Astrocyte of the cerebellum (primary cell): ENCODE data around the gene WBP4.
A peak's percentile ranks its signal among the peaks of the same experiment; 100 is the strongest.

Experiments
- DNase-seq: peaks from one replicate; pipeline ENCODE4 v3.0.0-alpha.2; 2011; ENCODE audit warnings: low read depth
- H3K4me3 ChIP-seq: 2 replicates; pipeline ENCODE4 v1.5.1; 2011; ENCODE audit warnings: mild to moderate bottlenecking, low read depth, low read length, moderate library complexity
- in situ Hi-C: cut with HindIII; loops from 2 replicates; pipeline ENCODE4 v1.10.0; 2017; ENCODE audit warnings: low sequenced_read_pairs
- TF ChIP-seq, protein P1 (sequence below): IDR thresholded peaks from 2 replicates; pipeline ENCODE4 v1.5.1; 2012; ENCODE audit warnings: low read length, low read depth, moderate library complexity, mild to moderate bottlenecking; ENCODE audit errors: missing control alignments

Gene WBP4

DNA sequence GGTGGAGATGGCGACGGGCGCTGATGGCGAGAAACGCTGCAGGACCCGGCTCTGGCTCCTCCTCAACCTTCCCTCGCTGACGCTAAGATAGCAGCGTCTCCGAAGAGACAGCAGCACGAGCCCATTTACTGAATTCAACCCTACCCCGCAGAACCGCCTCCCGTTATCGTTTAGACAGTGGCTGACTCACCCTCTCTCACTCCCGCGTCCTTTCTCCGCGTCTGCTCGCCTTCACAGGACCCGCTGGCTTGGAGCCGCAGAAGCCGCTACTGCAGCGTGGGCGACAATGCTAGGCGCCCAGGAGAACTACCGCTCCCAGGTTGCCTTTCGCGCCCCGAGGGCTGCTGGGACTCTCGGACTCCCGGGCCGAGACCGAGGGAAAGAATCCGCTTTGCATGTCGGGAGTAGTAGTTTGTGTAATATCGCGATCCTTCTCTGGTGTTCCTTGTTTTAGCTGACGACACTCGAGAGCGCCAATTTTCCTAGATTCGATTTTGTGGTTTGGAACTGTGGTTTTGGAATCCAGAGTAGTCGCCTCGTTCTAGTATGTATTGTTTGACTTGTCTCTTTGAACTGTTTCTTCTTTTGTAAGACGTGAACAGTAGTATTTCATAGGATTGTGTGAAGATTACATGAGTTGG, 71.3 kb downstream of the WBP4 start, which contains the start of gene KBTBD6:
KBTBD6 (minus strand) TSS at position 291 of the 641 bp plus-strand sequence. CDS start 291 bp downstream, outside the sequence.
- H3K4me3 ChIP-seq: peak within 1 kb of the TSS; percentile 61
- peak; percentile 99 for DNase-seq
- in situ Hi-C loops: no loop called here
- TF ChIP-seq, protein P1, sequence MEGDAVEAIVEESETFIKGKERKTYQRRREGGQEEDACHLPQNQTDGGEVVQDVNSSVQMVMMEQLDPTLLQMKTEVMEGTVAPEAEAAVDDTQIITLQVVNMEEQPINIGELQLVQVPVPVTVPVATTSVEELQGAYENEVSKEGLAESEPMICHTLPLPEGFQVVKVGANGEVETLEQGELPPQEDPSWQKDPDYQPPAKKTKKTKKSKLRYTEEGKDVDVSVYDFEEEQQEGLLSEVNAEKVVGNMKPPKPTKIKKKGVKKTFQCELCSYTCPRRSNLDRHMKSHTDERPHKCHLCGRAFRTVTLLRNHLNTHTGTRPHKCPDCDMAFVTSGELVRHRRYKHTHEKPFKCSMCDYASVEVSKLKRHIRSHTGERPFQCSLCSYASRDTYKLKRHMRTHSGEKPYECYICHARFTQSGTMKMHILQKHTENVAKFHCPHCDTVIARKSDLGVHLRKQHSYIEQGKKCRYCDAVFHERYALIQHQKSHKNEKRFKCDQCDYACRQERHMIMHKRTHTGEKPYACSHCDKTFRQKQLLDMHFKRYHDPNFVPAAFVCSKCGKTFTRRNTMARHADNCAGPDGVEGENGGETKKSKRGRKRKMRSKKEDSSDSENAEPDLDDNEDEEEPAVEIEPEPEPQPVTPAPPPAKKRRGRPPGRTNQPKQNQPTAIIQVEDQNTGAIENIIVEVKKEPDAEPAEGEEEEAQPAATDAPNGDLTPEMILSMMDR: no peak
